Caco-2 (cell line): Measurements from ENCODE around the gene OSM. TPM values are rescaled to one million over a fixed set of nuclear protein-coding genes. Genes with fewer than 3 reads are reported as not detected.

Experiments
- BruUV-seq: library from RNA; stranded (reverse); fragments of 400-500 nt; replicated peaks from 2 replicates; lab custom pipeline; 2021; lab: Mats Ljungman, UMichigan
- CTCF ChIA-PET: fragments of 300-600 bp; sonication (Branson Sonifier 250); formaldehyde crosslinking; loops from one replicate; lab custom pipeline; 2022; ENCODE audit warnings: antibody characterized with exemption; lab: Charles Lee
- POLR2A ChIA-PET: fragments of 300-600 bp; sonication (Branson Sonifier 250); formaldehyde crosslinking; loops from one replicate; lab custom pipeline; 2022; ENCODE audit warnings: antibody characterized with exemption; lab: Charles Lee
- DNase-seq, 2 experiments: peaks; one replicate each; pipeline versions ENCODE4 v3.0.0 to v3.0.0-alpha.2; 2020 to 2022
- H3K27me3 ChIP-seq: replicated peaks from 2 replicates; pipeline ENCODE4 v1.6.0; 2011; ENCODE audit warnings: low read length; ENCODE audit not compliant: control insufficient read depth, insufficient read depth
- H3K36me3 ChIP-seq: 2 replicates; pipeline ENCODE4 v1.5.1; 2011; ENCODE audit warnings: low read length; ENCODE audit not compliant: control insufficient read depth, insufficient read depth
- H3K4me1 ChIP-seq: fragments of 250-450 bp; sonication (Bioruptor Pico); 2 replicates; pipeline ENCODE4 v1.5.1; 2020; ENCODE audit warnings: mild to moderate bottlenecking
- H3K4me3 ChIP-seq: 2 replicates; pipeline ENCODE4 v1.5.1; 2011; ENCODE audit warnings: low read depth, mild to moderate bottlenecking, control low read depth, low read length
- H3K9me3 ChIP-seq: fragments of 250-450 bp; sonication (Bioruptor Pico); 2 replicates; pipeline ENCODE4 v1.5.1; 2020; ENCODE audit warnings: mild to moderate bottlenecking, moderate library complexity
- H3K27ac Mint-ChIP-seq: one replicate; pipeline ENCODE4 v1.8.0; 2022; ENCODE audit warnings: mixed read lengths; ENCODE audit not compliant: unreplicated experiment
- H3K27me3 Mint-ChIP-seq: one replicate; pipeline ENCODE4 v1.8.0; 2022; ENCODE audit warnings: mixed read lengths; ENCODE audit not compliant: insufficient read depth, unreplicated experiment
- H3K36me3 Mint-ChIP-seq: one replicate; pipeline ENCODE4 v1.8.0; 2022; ENCODE audit warnings: mild to moderate bottlenecking, mixed read lengths; ENCODE audit not compliant: insufficient read depth, unreplicated experiment
- H3K4me1 Mint-ChIP-seq: one replicate; pipeline ENCODE4 v1.8.0; 2022; ENCODE audit warnings: low read depth, mixed read lengths; ENCODE audit not compliant: unreplicated experiment
- H3K4me3 Mint-ChIP-seq: one replicate; pipeline ENCODE4 v1.8.0; 2022; ENCODE audit warnings: mild to moderate bottlenecking, moderate library complexity, mixed read lengths; ENCODE audit not compliant: unreplicated experiment
- H3K9me3 Mint-ChIP-seq: one replicate; pipeline ENCODE4 v1.8.0; 2022; ENCODE audit warnings: mixed read lengths; ENCODE audit not compliant: unreplicated experiment
- CTCF ChIP-seq, 2 experiments: fragments of 200-600 bp in 1 of 2; IDR thresholded peaks; 1 replicate in 1 of 2; 2 replicates in 1 of 2; pipeline versions ENCODE4 v1.5.1 to v1.8.0; 2011 to 2022; ENCODE audit warnings: antibody characterized with exemption in 1 of 2, control low read depth in 1 of 2, inconsistent platforms in 1 of 2, low read depth in 1 of 2, low read length in 1 of 2, mild to moderate bottlenecking in 1 of 2, moderate library complexity in 1 of 2; ENCODE audit not compliant: insufficient read depth in 1 of 2, severe bottlenecking in 1 of 2, unreplicated experiment in 1 of 2
- intact Hi-C: fragments of 100-400 bp; cut with micrococcal nuclease; formaldehyde crosslinking; loops from one replicate; pipeline ENCODE4 v1.10.0; 2022; ENCODE audit not compliant: unreplicated experiment
- total RNA-seq: library from RNA; stranded (reverse); gene quantifications from 2 replicates; pipeline ENCODE4 v1.2.3, GENCODE V29; 2022

OSM gene
- total RNA-seq, 1 experiment from 2014 or later, result not detected

GRCh38 chr22:30314915-30315314, 48.3 kb upstream of the OSM start:
- TF ChIP-seq CTCF (IDR thresholded peaks at IDR 0.05; ENCODE audit: insufficient read depth in 1 of 2, low read depth in 1 of 2, low read length in 1 of 2, severe bottlenecking in 1 of 2, unreplicated experiment in 1 of 2), result no peak
- POLR2A ChIA-PET, result no interaction called here
- Mint-ChIP-seq H3K4me1 (peaks cover 27% of the 10 kb centered on the region), H3K9me3 (no peaks in the 10 kb centered on the region), H3K27ac (no peak overlapping the region), H3K27me3 (no peaks in the 10 kb centered on the region), H3K4me3 (no peak overlapping the region), H3K36me3 (no peaks in the 10 kb centered on the region)
- no TSS peak for BruUV-seq
- CTCF ChIA-PET, result no interaction called here
- DNase-seq, result no peak
- no peak overlapping the region for H3K4me3 ChIP-seq
- H3K36me3 ChIP-seq, result no peaks in the 10 kb centered on the region
- intact Hi-C loops, result no loop called here
- 0 out of 2 replicates have a peak, but pooled peaks cover 4% of the 10 kb centered on the region for H3K4me1 ChIP-seq
- H3K27me3 ChIP-seq, result no peaks in the 10 kb centered on the region
- no peaks in the 10 kb centered on the region for H3K9me3 ChIP-seq

- Mint-ChIP-seq H3K4me3 (no peak overlapping the region), H3K36me3 (no peaks in the 10 kb centered on the region), H3K27ac (no peak overlapping the region), H3K9me3 (no peaks in the 10 kb centered on the region), H3K27me3 (no peaks in the 10 kb centered on the region), H3K4me1 (peaks cover 27% of the 10 kb centered on the region)
- H3K27me3 ChIP-seq, result no peaks in the 10 kb centered on the region
- no peak for DNase-seq
- H3K36me3 ChIP-seq, result no peaks in the 10 kb centered on the region
- ChIA-PET POLR2A (no interaction called here), CTCF (no interaction called here)
- no TSS peak for BruUV-seq
- intact Hi-C loops, result no loop called here
- TF ChIP-seq CTCF (IDR thresholded peaks at IDR 0.05; ENCODE audit: insufficient read depth in 1 of 2, low read depth in 1 of 2, low read length in 1 of 2, severe bottlenecking in 1 of 2, unreplicated experiment in 1 of 2), result no peak
- no peaks in the 10 kb centered on the region for H3K9me3 ChIP-seq
- H3K4me1 ChIP-seq, result 0 out of 2 replicates have a peak, but pooled peaks cover 4% of the 10 kb centered on the region
- no peak overlapping the region for H3K4me3 ChIP-seq
Measured at GRCh38 chr22:30313527-30314363, 47.1 kb upstream of the OSM start.

GRCh38 chr22:30312053-30312452, 45.4 kb upstream of the OSM start:
- H3K9me3 Mint-ChIP-seq, result no peaks in the 10 kb centered on the region
- H3K9me3 ChIP-seq, result no peaks in the 10 kb centered on the region
- no peak overlapping the region for H3K27ac Mint-ChIP-seq
- H3K4me3 Mint-ChIP-seq, result no peak overlapping the region
- no peak for TF ChIP-seq CTCF (IDR thresholded peaks at IDR 0.05; ENCODE audit: insufficient read depth in 1 of 2, low read depth in 1 of 2, low read length in 1 of 2, severe bottlenecking in 1 of 2, unreplicated experiment in 1 of 2)
- BruUV-seq, result no TSS peak
- H3K4me1 Mint-ChIP-seq, result peaks cover 28% of the 10 kb centered on the region
- intact Hi-C loops, result no loop called here
- ChIA-PET POLR2A (no interaction called here), CTCF (no interaction called here)
- H3K36me3 Mint-ChIP-seq, result no peaks in the 10 kb centered on the region
- H3K4me3 ChIP-seq, result no peak overlapping the region
- no peaks in the 10 kb centered on the region for H3K27me3 Mint-ChIP-seq
- no peak for DNase-seq
- 0 out of 2 replicates have a peak, but pooled peaks cover 4% of the 10 kb centered on the region for H3K4me1 ChIP-seq
- H3K27me3 ChIP-seq, result no peaks in the 10 kb centered on the region
- H3K36me3 ChIP-seq, result no peaks in the 10 kb centered on the region
